Muscle of back (tissue), 11 donors: ENCODE measurements around the gene PRDM13. TPM values are rescaled to one million over a fixed set of nuclear protein-coding genes. Genes with fewer than 3 reads are reported as not detected.
"Not testable (repeated sequence)": the region's sequence is repeated elsewhere in the genome, so short reads cannot be mapped to it uniquely, and the experiment has no call there.

ENCODE experiments used
- DNase-seq, 3 donors: peaks; one replicate each; pipeline versions ENCODE4 v3.0.0 to v3.0.0-alpha.2; 2013
- polyA plus RNA-seq, 10 donors: library from polyadenylated mRNA; unstranded; fragments of 120-200 nt; gene quantifications; one replicate each; pipeline ENCODE4 v1.2.1, GENCODE V29; 2013; ENCODE audit not compliant: insufficient read length in 10 of 10

PRDM13 gene
- polyA plus RNA-seq, 10 donors: 0.05 TPM; not detected in 8

- not testable (repeated sequence) for DNase-seq
Measured at GRCh38 chr6:99622044-99622443, 15.4 kb downstream of the PRDM13 start.

- no peak for DNase-seq
Measured at GRCh38 chr6:99629293-99629692, 22.7 kb downstream of the PRDM13 start.

GRCh38 chr6:99637629-99638028 lies 31.0 kb downstream of the PRDM13 start:
- DNase-seq: no peak

GRCh38 chr6:99638358-99638757 lies 31.7 kb downstream of the PRDM13 start:
- DNase-seq: not testable (repeated sequence)

- DNase-seq: no peak
Measured at GRCh38 chr6:99641270-99641669, 34.6 kb downstream of the PRDM13 start.

- no peak for DNase-seq
Measured at GRCh38 chr6:99645986-99646385, 39.4 kb downstream of the PRDM13 start.

- DNase-seq: not testable (repeated sequence)
Measured at GRCh38 chr6:99650091-99650571, 43.5 kb downstream of the PRDM13 start.

GRCh38 chr6:99660206-99660605 lies 53.6 kb downstream of the PRDM13 start:
- DNase-seq: no peak

- DNase-seq: no peak
Measured at GRCh38 chr6:99661870-99662269, 55.2 kb downstream of the PRDM13 start.

- no peak for DNase-seq
Measured at GRCh38 chr6:99662616-99663015, 56.0 kb downstream of the PRDM13 start.

Other genes with a start within 250 kb of the PRDM13 start
- 10 to 100 TPM in 1 of 10 donors, 1 to 10 TPM in 9; 7.1 to 11.2 (median 9.0) TPM for gene COQ3, start 212.6 kb upstream of the PRDM13 start, polyA plus RNA-seq
- 100 to 1,000 TPM in 8 of 10 donors, 10 to 100 TPM in 2; 92.5 to 196 (median 128) TPM for gene PNISR, start 181.5 kb upstream of the PRDM13 start, polyA plus RNA-seq
- 10 to 100 TPM in 1 of 10 donors, 1 to 10 TPM in 9; 4.5 to 11.8 (median 6.8) TPM for gene USP45, start 91.4 kb upstream of the PRDM13 start, polyA plus RNA-seq
- gene CCNC, start 38.2 kb upstream of the PRDM13 start, polyA plus RNA-seq: 10 to 100 TPM; 37.3 to 56.3 (median 50.1) TPM